GM19452 (cell line): ENCODE measurements around the gene SCGB1A1.

ENCODE experiments used
- ATAC-seq: cut with Tn5 transposase; IDR thresholded peaks from one replicate; pipeline ENCODE4 v1.9.1; 2021; ENCODE audit not compliant: unreplicated experiment

SCGB1A1 gene

DNA sequence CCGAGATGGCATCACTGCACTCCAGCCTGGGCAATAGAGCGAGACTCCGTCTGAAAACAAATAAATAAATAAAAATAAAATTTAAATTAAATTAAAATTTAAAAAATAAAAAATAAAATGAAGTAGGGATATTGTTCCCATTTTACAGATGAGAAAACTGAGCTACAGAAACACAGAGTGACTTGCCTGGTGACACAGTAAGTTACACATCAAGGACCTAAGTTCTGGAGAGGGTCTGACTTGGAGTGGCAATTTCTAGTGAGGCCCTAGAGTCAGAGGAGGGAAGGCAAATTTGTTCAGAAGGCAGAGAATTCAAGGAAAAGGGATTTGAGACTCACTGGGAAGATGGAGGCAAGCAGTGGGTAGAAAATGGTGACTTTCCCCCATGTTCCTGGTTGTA, 2.0 kb downstream of the SCGB1A1 start:
- no peak for ATAC-seq

- ATAC-seq, result no peak
Observed at GRCh38 chr11:62421996-62422395, 3.2 kb downstream of the SCGB1A1 start.

- ATAC-seq, result no peak
Observed at GRCh38 chr11:62423012-62423411, 4.2 kb downstream of the SCGB1A1 start.

- no peak for ATAC-seq
Observed at GRCh38 chr11:62427630-62428233, 8.9 kb downstream of the SCGB1A1 start.

DNA sequence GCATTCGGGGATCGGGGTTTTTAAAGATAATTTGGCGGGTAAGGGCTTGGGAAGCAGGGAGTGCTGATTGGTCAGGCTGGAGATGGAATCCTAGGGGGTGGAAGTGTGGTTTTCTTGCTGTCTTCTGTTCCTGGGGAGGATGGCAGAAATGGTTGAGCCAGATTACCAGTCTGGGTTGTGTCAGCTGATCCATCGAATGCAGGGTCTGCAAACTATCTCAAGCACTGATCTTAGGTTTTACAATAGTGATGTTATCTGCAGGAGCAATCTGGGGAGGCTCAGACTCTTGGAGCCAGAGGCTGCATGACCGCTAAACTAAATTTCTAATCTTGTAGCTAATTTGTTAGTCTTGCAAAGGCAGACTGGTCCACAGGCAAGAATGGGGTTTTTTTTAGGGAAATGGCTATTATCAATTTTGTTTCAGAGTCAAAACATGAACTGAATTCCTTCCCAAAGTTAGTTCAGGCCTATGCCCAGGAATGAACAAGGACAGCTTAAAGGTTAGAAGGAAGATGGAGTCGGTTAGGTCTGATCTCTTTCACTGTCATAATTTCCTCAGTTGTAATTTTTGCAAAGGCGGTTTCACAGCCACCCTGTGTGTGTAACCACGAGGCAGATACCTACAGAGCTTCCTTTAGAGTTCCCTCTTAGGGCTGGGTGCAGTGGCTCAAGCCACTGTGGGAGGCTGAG, 10.2 kb downstream of the SCGB1A1 start:
- ATAC-seq, result no peak

GRCh38 chr11:62430425-62430824, 11.6 kb downstream of the SCGB1A1 start:
- no peak for ATAC-seq

- no peak for ATAC-seq
Observed at GRCh38 chr11:62431171-62431901, 12.5 kb downstream of the SCGB1A1 start.

DNA sequence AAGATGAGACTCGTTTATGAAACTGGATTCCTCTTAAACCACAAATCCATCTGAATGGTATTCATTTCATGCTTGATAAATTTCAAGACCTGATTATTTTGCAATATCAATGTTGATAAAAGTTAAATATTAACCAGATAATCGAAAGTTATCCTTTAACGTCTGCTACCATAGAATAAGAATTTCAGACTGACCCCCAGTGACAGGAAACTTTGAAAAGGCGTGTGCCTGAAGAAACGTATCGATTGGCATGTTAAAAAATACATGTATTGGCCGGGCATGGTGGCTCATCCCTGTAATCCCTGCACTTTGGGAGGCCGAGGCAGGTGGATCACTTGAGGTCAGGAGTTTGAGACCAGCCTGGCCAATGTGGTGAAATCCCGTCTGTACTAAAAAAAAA, 13.9 kb downstream of the SCGB1A1 start:
- ATAC-seq, result no peak

DNA sequence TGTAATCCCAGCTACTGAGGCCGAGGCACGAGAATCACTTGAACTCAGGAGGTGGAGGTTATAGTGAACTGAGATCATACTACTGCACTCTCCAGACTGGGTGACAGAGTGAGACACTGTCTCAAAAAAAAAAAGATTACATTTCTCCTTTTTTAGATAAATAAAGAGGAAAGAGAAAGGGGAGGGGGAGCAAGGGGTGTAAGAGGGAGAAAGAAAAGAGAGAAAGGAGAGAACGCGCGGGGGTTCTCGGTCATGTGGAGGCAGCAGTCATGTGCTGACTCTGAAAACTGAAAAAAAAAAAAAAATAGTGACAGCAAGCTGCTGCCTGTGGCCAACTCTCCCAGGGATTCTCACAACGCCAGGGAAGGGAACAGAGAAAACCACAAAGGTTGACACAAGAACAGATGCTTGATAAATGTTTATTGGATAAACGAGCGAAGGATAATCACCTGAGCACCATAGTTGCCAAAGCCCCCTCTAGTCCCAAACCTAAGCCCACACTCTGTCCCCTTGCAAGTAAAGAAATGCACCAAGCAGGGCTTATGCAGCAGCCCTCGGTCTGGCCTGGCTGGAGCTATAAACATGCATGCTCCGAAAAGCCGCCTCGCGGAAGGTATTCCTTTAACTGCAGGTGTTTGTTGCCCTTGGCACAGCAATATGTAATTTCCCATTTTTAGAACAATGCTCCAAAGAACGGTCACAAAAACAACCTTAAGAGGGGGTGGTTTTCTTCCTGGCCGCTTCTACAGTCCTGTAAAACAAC, 14.5 kb downstream of the SCGB1A1 start:
- ATAC-seq, result no peak

GRCh38 chr11:62433904-62434276, 15.1 kb downstream of the SCGB1A1 start:
- no peak for ATAC-seq

GRCh38 chr11:62435846-62436660, 17.2 kb downstream of the SCGB1A1 start:
- ATAC-seq, result no peak

DNA sequence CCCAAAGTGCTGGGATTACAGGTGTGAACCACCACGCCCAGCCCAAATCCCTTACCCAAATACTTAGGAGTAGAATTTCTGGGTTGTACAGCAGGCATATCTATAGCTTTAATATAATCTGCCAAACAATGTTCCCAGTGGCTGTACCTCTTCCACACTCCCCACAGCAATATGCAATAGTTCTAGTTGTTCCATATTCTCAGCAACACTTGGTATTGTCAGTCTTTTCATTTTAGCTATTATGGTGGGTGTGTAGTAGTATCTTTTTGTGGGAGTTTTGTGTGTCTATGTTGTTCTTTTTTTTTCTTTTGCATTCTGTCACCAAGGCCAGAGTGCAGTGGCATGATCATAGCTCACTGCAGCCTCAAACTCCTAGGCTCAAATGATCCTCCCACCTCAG, 18.8 kb downstream of the SCGB1A1 start:
- no peak for ATAC-seq

DNA sequence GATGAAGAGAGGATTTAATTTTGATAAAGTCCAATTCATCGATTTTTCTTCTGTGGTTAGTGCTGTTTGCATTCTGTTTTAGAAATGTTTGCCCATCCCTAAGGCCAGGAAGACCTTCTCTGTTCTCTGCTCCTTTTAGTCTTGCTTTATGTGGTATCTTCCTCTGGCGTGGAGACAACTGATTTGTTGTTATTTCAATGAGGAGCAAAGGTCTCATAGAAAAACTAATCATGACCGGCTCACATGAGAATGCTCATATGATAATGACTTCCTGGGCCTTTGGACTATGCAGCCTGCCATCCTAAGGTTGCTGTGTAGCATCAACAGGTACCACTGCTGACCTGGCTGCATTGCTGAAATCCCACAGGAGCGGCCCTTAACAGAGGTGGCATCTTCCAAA, 19.8 kb downstream of the SCGB1A1 start:
- ATAC-seq, result no peak

DNA sequence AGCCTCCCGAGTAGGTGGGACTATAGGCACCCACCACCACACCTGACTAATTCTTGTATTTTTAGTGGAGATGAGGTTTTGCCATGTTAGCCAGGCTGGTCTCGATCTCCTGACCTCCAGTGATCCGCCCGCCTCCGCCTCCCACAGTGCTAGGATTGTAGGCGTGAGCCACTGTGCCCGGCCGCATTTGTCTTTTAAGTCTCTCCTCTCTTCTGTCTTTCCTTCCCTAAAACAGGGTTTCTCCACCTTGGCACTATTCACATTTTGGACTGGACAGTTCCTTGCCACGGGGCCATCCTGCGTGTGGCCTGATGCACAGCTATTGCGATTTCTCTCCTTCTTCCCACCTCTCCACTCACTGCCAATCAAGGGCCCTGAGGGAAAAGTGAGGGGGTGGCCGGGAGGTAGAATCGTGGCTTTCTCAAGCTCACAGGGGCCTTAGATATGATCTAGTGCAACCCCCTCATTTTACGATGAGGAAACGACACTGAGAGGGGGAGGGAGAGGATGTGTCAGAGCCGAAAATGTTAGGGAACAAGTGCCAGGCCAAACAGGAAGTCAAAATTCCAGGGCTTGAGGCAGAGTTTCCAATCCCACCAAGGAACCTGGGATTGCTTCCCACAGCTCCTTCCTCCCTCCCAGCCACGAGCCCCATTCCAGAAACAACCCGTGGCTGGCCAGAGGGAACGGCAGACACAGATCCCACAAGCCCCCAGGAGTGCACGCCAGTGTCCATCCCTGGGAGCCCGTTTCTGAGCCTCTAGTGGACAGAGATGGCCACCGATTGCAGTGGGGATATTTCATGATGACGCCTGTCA, 21.2 kb downstream of the SCGB1A1 start:
- ATAC-seq, result no peak

- ATAC-seq, result no peak
Observed at GRCh38 chr11:62443390-62444235, 24.8 kb downstream of the SCGB1A1 start.

- no peak for ATAC-seq
Observed at GRCh38 chr11:62444236-62444833, 25.5 kb downstream of the SCGB1A1 start.

- ATAC-seq, result no peak
Observed at GRCh38 chr11:62444835-62445234, 26.0 kb downstream of the SCGB1A1 start.

- no peak for ATAC-seq
Observed at GRCh38 chr11:62445314-62445740, 26.5 kb downstream of the SCGB1A1 start.

GRCh38 chr11:62446091-62446490, 27.3 kb downstream of the SCGB1A1 start:
- ATAC-seq, result no peak
